Subcutaneous adipose tissue (tissue), 4 donors: Measurements from ENCODE around the gene DYNLT3. TPM values are rescaled to one million over a fixed set of nuclear protein-coding genes. Genes with fewer than 3 reads are reported as not detected.

ENCODE experiments used
- CTCF ChIP-seq: fragments of 450-650 bp; IDR thresholded peaks from one replicate; pipeline ENCODE4 v1.5.1; 2016; ENCODE audit warnings: low read depth, mild to moderate bottlenecking, control low read depth, antibody characterized with exemption, moderate library complexity
- total RNA-seq, 4 donors: library from RNA; depleted of rRNA; stranded (reverse); fragments of >200 nt; gene quantifications; one replicate each; pipeline ENCODE4 v1.1.0, GENCODE V29; 2016

DYNLT3 gene
- total RNA-seq, 4 donors from 2014 or later, result 20.5 to 50.5 (median 37.1) TPM

DNA sequence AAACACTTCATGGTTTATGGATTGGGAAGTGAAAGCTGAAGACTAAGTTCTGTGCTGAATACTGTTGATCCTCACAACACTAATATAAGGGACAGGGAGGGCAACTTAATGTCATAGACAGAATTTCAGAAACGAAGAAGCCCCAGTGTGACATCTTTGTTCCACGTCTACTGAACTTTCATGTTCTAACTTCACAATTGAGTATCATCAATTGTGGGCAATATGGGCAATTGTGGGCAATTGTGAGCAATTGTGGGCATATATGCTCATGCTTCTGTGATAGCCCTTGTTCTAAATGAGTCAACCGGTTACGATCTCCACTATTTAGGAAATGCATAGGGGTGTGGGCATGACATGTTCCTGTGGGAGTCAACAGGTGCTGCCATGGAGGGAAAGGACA is 33.8 kb downstream of the DYNLT3 start:
- TF ChIP-seq CTCF, result no peak

GRCh38 chrX:37812110-37812509 is 35.3 kb downstream of the DYNLT3 start:
- TF ChIP-seq CTCF, result no peak

GRCh38 chrX:37809970-37810369 is 37.4 kb downstream of the DYNLT3 start:
- TF ChIP-seq CTCF, result no peak

- no peak for TF ChIP-seq CTCF
Measured at GRCh38 chrX:37803057-37803456, 44.3 kb downstream of the DYNLT3 start.

- no peak for TF ChIP-seq CTCF
Measured at GRCh38 chrX:37802028-37802427, 45.3 kb downstream of the DYNLT3 start.

- TF ChIP-seq CTCF, result no peak
Measured at GRCh38 chrX:37800717-37801116, 46.7 kb downstream of the DYNLT3 start.

- TF ChIP-seq CTCF, result no peak
Measured at GRCh38 chrX:37799936-37800335, 47.4 kb downstream of the DYNLT3 start.
